Endothelial cell (in vitro differentiated cells): Measurements from ENCODE around the gene NHS. TPM values are rescaled to one million over a fixed set of nuclear protein-coding genes. Genes with fewer than 3 reads are reported as not detected.

Experiments
- DNase-seq: peaks from one replicate; pipeline ENCODE4 v3.0.0; 2021; ENCODE audit warnings: low spot score
- H3K27ac Mint-ChIP-seq: one replicate; pipeline ENCODE4 v1.8.0; 2021; ENCODE audit warnings: mixed read lengths, inconsistent platforms; ENCODE audit not compliant: unreplicated experiment
- H3K27me3 Mint-ChIP-seq: one replicate; pipeline ENCODE4 v1.8.0; 2021; ENCODE audit warnings: mild to moderate bottlenecking, moderate library complexity, mixed read lengths, inconsistent platforms; ENCODE audit not compliant: unreplicated experiment
- H3K36me3 Mint-ChIP-seq: one replicate; pipeline ENCODE4 v1.8.0; 2021; ENCODE audit warnings: mild to moderate bottlenecking, low read depth, mixed read lengths, inconsistent platforms; ENCODE audit not compliant: unreplicated experiment
- H3K4me1 Mint-ChIP-seq: one replicate; pipeline ENCODE4 v1.8.0; 2021; ENCODE audit warnings: mild to moderate bottlenecking, mixed read lengths, inconsistent platforms; ENCODE audit not compliant: unreplicated experiment
- H3K4me3 Mint-ChIP-seq: one replicate; pipeline ENCODE4 v1.8.0; 2021; ENCODE audit warnings: mild to moderate bottlenecking, mixed read lengths, inconsistent platforms; ENCODE audit not compliant: unreplicated experiment
- H3K9me3 Mint-ChIP-seq: one replicate; pipeline ENCODE4 v1.8.0; 2021; ENCODE audit warnings: mixed read lengths, inconsistent platforms; ENCODE audit not compliant: unreplicated experiment
- total RNA-seq: library from RNA; stranded (reverse); fragmentation: NEBNext Ultra II Directional; extraction: Animal tissue kit (Norgen Biotek cat#: 25700); gene quantifications from one replicate; pipeline ENCODE4 v1.2.1, GENCODE V29; 2021; ENCODE audit not compliant: unreplicated experiment
- TF ChIP-seq, protein P1 (sequence below): fragments of 200-600 bp; sonication (generic); IDR thresholded peaks from one replicate; pipeline ENCODE4 v1.5.0; 2021; ENCODE audit warnings: antibody characterized with exemption; ENCODE audit not compliant: unreplicated experiment

The NHS gene
- total RNA-seq, 1 donor from 2014 or later: 5.3 TPM

GRCh38 chrX:17741123-17741511 lies 366.1 kb downstream of the NHS start:
- H3K27ac Mint-ChIP-seq: no peak overlapping the region
- TF ChIP-seq, protein P1, sequence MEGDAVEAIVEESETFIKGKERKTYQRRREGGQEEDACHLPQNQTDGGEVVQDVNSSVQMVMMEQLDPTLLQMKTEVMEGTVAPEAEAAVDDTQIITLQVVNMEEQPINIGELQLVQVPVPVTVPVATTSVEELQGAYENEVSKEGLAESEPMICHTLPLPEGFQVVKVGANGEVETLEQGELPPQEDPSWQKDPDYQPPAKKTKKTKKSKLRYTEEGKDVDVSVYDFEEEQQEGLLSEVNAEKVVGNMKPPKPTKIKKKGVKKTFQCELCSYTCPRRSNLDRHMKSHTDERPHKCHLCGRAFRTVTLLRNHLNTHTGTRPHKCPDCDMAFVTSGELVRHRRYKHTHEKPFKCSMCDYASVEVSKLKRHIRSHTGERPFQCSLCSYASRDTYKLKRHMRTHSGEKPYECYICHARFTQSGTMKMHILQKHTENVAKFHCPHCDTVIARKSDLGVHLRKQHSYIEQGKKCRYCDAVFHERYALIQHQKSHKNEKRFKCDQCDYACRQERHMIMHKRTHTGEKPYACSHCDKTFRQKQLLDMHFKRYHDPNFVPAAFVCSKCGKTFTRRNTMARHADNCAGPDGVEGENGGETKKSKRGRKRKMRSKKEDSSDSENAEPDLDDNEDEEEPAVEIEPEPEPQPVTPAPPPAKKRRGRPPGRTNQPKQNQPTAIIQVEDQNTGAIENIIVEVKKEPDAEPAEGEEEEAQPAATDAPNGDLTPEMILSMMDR: no peak
- H3K36me3 Mint-ChIP-seq: no peaks in the 10 kb centered on the region
- H3K27me3 Mint-ChIP-seq: peaks cover 1% of the 10 kb centered on the region
- no peaks in the 10 kb centered on the region for H3K9me3 Mint-ChIP-seq
- no peak for DNase-seq
- peaks cover 7% of the 10 kb centered on the region for H3K4me1 Mint-ChIP-seq
- no peak overlapping the region for H3K4me3 Mint-ChIP-seq

- Mint-ChIP-seq H3K9me3 (no peaks in the 10 kb centered on the region), H3K4me3 (no peak overlapping the region), H3K4me1 (peaks cover 14% of the 10 kb centered on the region), H3K27ac (no peak overlapping the region), H3K27me3 (peaks cover 1% of the 10 kb centered on the region), H3K36me3 (peaks cover 5% of the 10 kb centered on the region)
- no peak for DNase-seq
- TF ChIP-seq, protein P1: no peak
These were observed 368.9 kb downstream of the NHS start for GRCh38 chrX:17743913-17744312.

DNA sequence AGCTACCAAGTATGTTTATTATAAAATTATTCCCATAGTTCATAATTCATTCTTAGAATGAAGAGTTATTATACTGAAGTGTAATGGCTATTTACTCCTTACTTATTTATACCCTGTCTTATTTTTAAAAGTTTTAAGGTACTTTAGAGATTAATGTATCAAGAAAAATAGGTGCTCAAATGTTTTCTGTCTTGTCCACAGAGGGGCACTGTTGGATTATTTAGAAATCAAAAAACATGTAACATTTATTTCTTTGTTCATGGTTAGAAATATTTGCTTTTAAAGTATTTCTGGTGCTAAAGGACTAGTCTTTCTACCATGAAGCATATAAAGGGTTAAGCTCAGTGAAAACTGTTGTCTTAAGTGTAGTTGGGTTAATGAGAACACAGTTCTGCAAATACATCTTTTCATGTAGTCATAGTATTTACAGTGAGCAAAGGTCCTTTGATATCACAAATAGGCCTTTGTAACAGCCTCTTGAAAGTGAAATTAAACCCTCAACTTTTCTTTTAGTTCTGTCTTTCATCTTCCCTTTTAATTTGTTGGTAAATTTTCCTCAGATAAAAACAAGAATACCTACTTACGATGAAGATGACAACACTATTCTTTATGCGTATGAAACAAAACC lies 370.0 kb downstream of the NHS start:
- Mint-ChIP-seq H3K4me3 (no peak overlapping the region), H3K9me3 (no peaks in the 10 kb centered on the region), H3K36me3 (peaks cover 5% of the 10 kb centered on the region), H3K27me3 (peaks cover 1% of the 10 kb centered on the region), H3K27ac (no peak overlapping the region), H3K4me1 (peaks cover 10% of the 10 kb centered on the region)
- DNase-seq: no peak
- TF ChIP-seq, protein P1: no peak

GRCh38 chrX:17747692-17748091 lies 372.7 kb downstream of the NHS start:
- Mint-ChIP-seq H3K36me3 (peaks cover 12% of the 10 kb centered on the region), H3K4me1 (peaks cover 8% of the 10 kb centered on the region), H3K27ac (no peak overlapping the region), H3K27me3 (no peaks in the 10 kb centered on the region), H3K4me3 (no peak overlapping the region), H3K9me3 (no peaks in the 10 kb centered on the region)
- no peak for DNase-seq
- TF ChIP-seq, protein P1: no peak

DNA sequence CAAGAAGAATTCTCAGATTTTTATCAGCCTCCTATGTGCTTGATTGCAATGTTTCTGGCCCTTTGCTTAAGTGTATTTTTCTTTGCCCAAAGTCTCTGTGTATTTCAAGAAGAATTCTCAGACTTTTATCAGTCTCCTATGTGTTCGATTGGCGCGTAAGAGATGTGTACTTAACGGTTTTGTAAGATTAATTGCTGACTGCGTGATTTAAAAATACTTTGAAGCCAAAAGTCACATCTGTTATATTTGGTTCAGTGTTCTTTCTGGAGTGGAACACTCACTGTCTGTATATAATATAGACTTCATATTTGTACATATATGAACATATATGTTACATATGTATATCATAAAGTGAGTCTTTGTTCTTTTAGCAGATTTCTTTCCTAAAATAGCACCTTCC lies 373.7 kb downstream of the NHS start:
- no peak overlapping the region for H3K27ac Mint-ChIP-seq
- no peak for DNase-seq
- H3K27me3 Mint-ChIP-seq: no peaks in the 10 kb centered on the region
- no peak overlapping the region for H3K4me3 Mint-ChIP-seq
- H3K36me3 Mint-ChIP-seq: peaks cover 12% of the 10 kb centered on the region
- TF ChIP-seq, protein P1: no peak
- H3K9me3 Mint-ChIP-seq: no peaks in the 10 kb centered on the region
- peaks cover 8% of the 10 kb centered on the region for H3K4me1 Mint-ChIP-seq
